Measurements from ENCODE around the gene PPM1M.
"Not testable (repeated sequence)": the region's sequence is repeated elsewhere in the genome, so short reads cannot be mapped to it uniquely, and the experiment has no call there.

DNA sequence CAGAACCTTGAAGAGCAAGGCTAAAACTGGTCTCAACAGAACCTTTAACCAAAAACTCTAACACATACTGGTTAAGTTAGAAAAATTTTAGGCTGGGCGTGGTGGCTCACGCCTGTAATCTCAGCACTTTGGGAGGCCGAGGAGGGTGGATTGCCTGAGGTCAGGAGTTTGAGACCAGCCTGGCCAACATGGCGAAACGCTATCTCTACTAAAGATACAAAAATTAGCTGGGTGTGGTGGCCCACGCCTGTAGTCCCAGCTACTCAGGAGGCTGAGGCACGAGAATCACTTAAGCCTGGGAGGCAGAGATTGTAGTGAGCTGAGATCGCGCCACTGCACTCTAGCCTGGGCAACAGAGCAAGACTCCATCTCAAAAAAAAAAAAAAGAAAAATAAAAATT lies 26.6 kb downstream of the PPM1M start:
- TF ChIP-seq, protein P1, sequence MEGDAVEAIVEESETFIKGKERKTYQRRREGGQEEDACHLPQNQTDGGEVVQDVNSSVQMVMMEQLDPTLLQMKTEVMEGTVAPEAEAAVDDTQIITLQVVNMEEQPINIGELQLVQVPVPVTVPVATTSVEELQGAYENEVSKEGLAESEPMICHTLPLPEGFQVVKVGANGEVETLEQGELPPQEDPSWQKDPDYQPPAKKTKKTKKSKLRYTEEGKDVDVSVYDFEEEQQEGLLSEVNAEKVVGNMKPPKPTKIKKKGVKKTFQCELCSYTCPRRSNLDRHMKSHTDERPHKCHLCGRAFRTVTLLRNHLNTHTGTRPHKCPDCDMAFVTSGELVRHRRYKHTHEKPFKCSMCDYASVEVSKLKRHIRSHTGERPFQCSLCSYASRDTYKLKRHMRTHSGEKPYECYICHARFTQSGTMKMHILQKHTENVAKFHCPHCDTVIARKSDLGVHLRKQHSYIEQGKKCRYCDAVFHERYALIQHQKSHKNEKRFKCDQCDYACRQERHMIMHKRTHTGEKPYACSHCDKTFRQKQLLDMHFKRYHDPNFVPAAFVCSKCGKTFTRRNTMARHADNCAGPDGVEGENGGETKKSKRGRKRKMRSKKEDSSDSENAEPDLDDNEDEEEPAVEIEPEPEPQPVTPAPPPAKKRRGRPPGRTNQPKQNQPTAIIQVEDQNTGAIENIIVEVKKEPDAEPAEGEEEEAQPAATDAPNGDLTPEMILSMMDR (conservative IDR thresholded peaks at IDR 0.05) = not testable (repeated sequence)
- TF ChIP-seq ZFX (IDR thresholded peaks at IDR 0.05) = not testable (repeated sequence)

All from C4-2B (cell line).